Activated T-cell treated with anti-CD3 and anti-CD28 coated beads, Interleukin-2, amount 50 U/mL, for 24 hours (primary cell): ENCODE data around the gene RPS6KA5.
"Not testable (repeated sequence)": the region's sequence is repeated elsewhere in the genome, so short reads cannot be mapped to it uniquely, and the experiment has no call there.

ENCODE experiments used
- DNase-seq: peaks from one replicate; pipeline ENCODE4 v3.0.0-alpha.2; 2020
- H3K27ac Mint-ChIP-seq: 2 replicates; pipeline ENCODE4 v1.8.0; 2020; ENCODE audit warnings: mild to moderate bottlenecking, mixed read lengths
- H3K27me3 Mint-ChIP-seq: 2 replicates; pipeline ENCODE4 v1.8.0; 2020; ENCODE audit warnings: mixed read lengths
- H3K36me3 Mint-ChIP-seq: 2 replicates; pipeline ENCODE4 v1.8.0; 2020; ENCODE audit warnings: low read depth, mixed read lengths
- H3K4me1 Mint-ChIP-seq: 2 replicates; pipeline ENCODE4 v1.8.0; 2020; ENCODE audit warnings: low read depth, mixed read lengths
- H3K4me3 Mint-ChIP-seq: 2 replicates; pipeline ENCODE4 v1.8.0; 2020; ENCODE audit warnings: mild to moderate bottlenecking, moderate library complexity, mixed read lengths
- H3K9me3 Mint-ChIP-seq: 2 replicates; pipeline ENCODE4 v1.8.0; 2020; ENCODE audit warnings: mixed read lengths

Gene RPS6KA5

DNA sequence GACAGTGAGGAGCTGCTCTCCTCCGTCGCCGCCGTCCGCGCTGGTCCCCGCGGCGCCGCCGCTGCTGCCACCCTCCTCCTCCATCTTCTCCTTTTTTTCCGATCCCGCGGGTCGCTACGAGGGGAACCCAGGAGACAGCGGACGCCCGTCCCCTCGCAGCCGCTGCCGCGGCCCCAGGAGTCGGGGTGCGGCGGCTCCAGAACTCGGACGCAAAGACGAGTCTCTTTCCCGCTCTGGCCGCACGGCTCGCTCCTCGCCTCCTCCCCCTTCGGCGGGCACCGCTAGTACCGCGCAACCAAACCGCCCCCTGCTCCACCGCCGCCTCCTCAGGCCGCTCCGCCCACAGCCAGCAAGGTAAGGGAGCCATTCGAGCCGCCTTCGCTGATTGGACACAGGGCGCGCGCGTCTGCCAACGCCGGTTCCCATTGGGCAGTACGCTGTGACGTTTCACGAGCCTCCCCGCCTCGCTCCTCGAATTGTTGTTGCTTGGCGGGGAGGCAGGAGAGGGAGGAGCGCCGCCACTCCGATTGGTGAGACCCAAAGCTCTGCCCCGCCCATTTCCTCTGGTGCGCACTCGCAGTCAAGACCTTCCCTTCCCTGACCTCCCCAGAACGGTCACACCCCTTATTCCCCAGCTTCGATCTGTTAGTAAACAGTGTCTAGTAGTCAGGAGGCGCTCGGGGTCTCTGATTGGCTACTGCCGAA is at the start of gene RPS6KA5:
Gene RPS6KA5, minus strand, starts transcription at position 291 of the 705 bp plus-strand sequence. Its CDS starts 207 bp downstream, at position 84.
- Mint-ChIP-seq H3K4me3 (peak within 1 kb of the TSS; percentile 87), H3K27ac (peak within 1 kb of the TSS; percentile 81), H3K4me1 (peaks cover 60% of the 10 kb centered on the region), H3K36me3 (peaks cover 26% of the 10 kb centered on the region), H3K9me3 (peaks cover 3% of the 10 kb centered on the region), H3K27me3 (no peaks in the 10 kb centered on the region)
- peak; percentile 98 for DNase-seq

DNA sequence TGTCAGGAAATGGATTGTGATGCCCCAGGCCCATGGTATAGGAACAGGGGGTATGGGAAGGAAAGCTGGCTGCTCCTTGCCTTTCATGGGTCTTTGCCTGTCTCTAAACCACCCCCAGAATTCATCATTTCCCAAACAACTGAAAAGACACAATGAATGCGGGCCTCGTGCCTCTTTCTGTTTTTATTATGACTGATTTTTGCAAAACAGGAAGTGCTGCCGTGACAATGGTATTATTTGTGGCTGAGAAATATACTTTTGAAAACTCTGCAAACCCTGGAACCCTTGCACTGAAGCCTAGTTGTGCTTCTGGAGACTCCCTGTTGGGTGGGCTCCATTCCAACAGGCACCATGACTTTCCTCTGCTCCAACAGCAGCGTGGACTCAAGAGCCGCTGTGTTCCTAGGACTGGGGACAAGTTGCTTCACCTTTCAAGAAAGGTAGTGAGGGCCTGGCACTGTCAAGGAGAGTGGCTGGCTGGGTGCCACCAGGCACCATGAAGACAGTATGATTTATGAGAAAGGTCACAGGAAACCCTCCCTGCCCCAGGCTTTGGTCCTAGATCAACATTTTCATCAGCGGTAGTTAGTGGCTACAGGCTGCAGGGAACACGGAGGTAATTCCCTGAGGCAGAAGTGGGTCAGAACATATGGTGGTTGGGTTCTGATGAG is 48.6 kb upstream of the RPS6KA5 start:
- no peaks in the 10 kb centered on the region for H3K27me3 Mint-ChIP-seq
- H3K4me3 Mint-ChIP-seq, result peak overlapping the region; percentile 55
- peak overlapping the region; percentile 93 for H3K27ac Mint-ChIP-seq
- peaks cover 47% of the 10 kb centered on the region for H3K4me1 Mint-ChIP-seq
- no peaks in the 10 kb centered on the region for H3K9me3 Mint-ChIP-seq
- H3K36me3 Mint-ChIP-seq, result no peaks in the 10 kb centered on the region
- peak; percentile 63 for DNase-seq

DNA sequence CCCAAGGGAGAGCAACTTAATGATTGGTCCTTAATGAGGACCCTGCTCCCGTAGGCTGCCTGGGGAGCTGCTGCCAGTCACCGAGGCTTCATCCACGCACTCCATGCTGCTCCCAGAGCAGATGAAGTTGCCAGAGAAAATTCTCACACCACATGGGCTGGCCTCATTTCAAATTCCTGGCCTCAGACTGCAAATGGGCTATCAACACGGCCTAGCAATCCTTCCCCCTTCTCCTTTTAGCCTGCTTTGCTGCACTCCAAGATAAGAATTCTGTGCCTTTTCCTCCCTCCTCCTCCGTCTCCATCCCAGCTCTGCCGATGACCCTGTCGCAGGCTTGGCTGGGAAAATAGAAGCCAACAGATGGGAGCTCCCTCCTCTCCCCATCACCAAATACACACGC is 42.7 kb upstream of the RPS6KA5 start:
- H3K27me3 Mint-ChIP-seq, result no peaks in the 10 kb centered on the region
- no peaks in the 10 kb centered on the region for H3K9me3 Mint-ChIP-seq
- no peak for DNase-seq
- H3K4me3 Mint-ChIP-seq, result no peak overlapping the region
- H3K27ac Mint-ChIP-seq, result no peak overlapping the region
- H3K4me1 Mint-ChIP-seq, result peaks cover 19% of the 10 kb centered on the region
- no peaks in the 10 kb centered on the region for H3K36me3 Mint-ChIP-seq

DNA sequence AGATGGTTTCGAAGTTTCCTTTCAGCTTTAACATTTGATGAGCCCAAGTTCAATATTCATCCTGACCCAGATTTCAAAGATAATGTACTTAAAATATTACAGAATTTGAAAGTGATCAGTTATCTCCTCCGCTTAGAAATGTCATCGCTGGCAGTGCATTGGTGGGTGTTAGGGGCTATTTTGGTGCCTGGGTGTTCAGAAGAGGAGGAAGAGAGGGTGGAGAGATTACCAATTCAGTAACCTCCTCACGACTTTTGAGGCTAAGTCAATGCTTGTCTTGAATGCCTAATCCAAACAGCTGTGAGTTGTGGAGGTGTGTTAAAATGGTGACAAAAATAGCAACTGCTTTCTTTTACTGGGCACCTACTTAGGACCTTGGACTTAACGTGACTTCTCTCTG is 39.7 kb upstream of the RPS6KA5 start:
- H3K36me3 Mint-ChIP-seq, result no peaks in the 10 kb centered on the region
- H3K4me3 Mint-ChIP-seq, result no peak overlapping the region
- peak overlapping the region; percentile 18 for H3K27ac Mint-ChIP-seq
- H3K27me3 Mint-ChIP-seq, result no peaks in the 10 kb centered on the region
- peaks cover 12% of the 10 kb centered on the region for H3K4me1 Mint-ChIP-seq
- H3K9me3 Mint-ChIP-seq, result no peaks in the 10 kb centered on the region
- DNase-seq, result no peak

DNA sequence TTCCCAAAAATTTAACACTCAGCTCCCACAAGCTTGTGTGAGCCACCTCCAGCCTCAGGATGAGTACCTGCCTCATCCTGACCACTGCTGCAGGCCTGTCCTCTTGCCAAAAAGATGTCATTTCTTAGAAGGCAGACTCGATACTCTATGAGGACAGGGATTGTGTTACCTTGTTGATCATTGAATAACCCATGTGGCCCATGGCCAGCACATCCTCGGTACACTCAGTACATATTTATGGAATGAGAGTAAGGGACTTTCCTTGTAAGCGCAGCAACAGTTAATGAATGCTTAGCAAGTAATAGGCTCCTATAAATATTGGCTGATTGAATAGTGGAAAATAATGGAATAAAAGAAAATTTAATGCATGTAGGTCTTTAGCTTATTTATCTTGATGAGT is 38.1 kb upstream of the RPS6KA5 start:
- Mint-ChIP-seq H3K4me3 (no peak overlapping the region), H3K27me3 (no peaks in the 10 kb centered on the region), H3K4me1 (peaks cover 12% of the 10 kb centered on the region), H3K27ac (no peak overlapping the region), H3K9me3 (no peaks in the 10 kb centered on the region), H3K36me3 (no peaks in the 10 kb centered on the region)
- no peak for DNase-seq

DNA sequence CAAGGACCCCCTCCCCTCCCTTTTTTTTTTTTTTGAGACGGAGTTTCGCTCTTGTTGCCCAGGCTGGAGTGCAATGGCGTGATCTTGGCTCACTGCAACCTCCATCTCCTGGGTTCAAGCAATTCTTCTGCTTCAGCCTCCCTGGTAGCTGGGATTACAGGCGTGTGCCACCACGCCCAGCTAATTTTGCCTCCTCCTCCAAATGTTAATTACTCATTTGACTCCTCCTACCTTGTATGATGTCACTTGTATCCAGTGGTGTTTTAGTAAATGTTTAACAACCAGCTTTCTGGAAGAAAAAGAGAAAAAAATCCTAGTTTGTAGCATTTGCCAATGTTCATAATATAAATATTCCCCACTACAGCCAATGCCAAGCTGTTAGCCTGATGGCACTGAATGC is 37.2 kb upstream of the RPS6KA5 start:
- not testable (repeated sequence) for H3K9me3 Mint-ChIP-seq, H3K4me3 Mint-ChIP-seq, H3K27me3 Mint-ChIP-seq, H3K36me3 Mint-ChIP-seq, DNase-seq, H3K27ac Mint-ChIP-seq
- H3K4me1 Mint-ChIP-seq, result peaks cover 12% of the 10 kb centered on the region

DNA sequence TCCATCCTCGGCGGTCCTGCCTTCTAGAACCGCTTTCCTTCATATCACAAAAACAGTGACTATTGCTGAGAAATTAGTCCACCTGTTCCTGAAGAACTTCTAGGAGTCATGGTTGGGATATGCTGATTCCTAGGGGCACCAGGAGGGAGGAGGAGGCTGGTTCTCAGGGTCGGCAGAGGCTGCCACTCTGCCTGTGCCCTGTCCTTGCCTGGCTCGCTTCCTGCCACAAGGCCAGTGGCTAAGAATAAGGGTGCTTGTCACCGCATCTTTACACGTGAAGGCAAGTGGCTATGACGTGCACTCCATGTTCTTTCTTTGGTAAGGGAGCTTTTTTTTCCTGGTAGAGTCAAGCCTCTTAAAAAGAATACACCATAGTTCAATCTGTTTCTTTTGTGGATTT is 34.7 kb upstream of the RPS6KA5 start:
- Mint-ChIP-seq H3K27ac (no peak overlapping the region), H3K27me3 (no peaks in the 10 kb centered on the region), H3K36me3 (no peaks in the 10 kb centered on the region), H3K4me1 (peaks cover 15% of the 10 kb centered on the region), H3K9me3 (no peaks in the 10 kb centered on the region), H3K4me3 (no peak overlapping the region)
- no peak for DNase-seq

DNA sequence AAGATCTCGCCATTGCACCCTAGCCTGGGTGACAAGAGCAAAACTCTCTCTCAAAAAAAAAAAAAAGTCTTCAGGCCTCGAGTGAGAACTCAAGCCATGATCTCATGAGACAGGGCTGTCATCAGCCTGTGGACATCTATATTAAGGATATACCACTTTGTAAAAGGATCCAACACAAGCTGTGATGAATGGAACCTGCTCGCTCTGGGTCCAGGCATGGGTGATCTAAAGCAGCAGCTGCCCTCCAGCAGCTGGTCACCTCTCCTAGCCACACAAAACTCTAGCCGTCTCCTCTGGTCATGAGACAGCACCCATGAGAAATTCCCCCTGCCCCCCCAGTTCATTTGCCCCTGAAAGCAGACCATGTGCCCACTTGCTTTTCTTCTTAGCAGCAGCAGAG is 34.3 kb upstream of the RPS6KA5 start:
- Mint-ChIP-seq H3K36me3 (no peaks in the 10 kb centered on the region), H3K27ac (no peak overlapping the region), H3K4me1 (peaks cover 12% of the 10 kb centered on the region), H3K9me3 (no peaks in the 10 kb centered on the region), H3K27me3 (no peaks in the 10 kb centered on the region), H3K4me3 (no peak overlapping the region)
- no peak for DNase-seq

DNA sequence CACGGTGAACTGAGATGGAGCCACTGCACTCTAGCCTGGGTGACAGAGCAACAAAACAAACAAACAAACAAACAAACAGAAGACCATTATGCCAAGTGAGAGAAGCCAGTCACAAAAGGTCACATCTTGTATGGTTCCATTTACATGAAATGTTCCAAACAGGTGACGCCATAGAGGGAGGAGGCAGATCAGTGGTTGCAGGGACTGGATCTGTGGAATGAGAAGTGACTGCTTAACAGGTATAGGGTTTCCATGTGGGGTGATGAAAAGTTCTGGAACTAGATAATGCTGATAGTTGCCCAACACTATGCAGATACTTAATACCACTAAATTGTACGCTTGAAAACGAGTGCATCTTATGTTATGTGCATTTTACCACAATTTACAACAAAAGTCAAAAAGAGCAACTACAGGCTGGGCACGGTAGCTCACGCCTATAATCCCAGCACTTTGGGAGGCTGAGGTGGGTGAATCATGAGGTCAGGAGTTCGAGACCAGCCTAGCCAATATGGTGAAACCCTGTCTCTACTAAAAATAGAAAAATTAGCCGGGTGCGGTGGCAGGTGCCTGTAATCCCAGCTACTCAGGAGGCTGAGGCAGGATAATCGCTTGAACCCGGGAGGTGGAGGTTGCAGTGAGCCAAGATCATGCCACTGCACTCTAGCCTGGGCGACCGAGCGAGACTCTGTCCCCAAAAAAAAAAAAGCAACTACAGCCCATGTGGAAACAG is 33.5 kb upstream of the RPS6KA5 start:
- not testable (repeated sequence) for H3K27me3 Mint-ChIP-seq, H3K4me1 Mint-ChIP-seq, DNase-seq, H3K36me3 Mint-ChIP-seq, H3K4me3 Mint-ChIP-seq, H3K9me3 Mint-ChIP-seq, H3K27ac Mint-ChIP-seq

DNA sequence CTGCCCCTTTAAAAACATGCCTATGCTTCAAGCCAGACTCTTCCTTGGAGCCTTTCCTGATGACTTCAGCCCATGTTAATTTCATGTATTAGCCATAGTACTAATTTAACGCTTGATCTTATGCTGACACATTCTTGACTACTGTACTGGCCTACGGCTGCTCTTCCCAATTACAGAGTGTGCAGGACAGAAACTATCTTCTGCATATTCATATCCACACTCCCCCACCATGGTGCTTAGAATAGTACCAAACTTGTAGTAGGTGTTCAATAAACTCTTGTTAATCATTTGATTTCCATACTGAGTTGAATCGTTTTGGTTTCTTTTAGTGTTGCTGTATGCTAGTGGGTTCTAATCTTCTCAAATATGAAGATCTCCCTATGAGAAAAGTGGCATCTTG is 31.6 kb upstream of the RPS6KA5 start:
- Mint-ChIP-seq H3K36me3 (no peaks in the 10 kb centered on the region), H3K9me3 (no peaks in the 10 kb centered on the region), H3K27me3 (no peaks in the 10 kb centered on the region), H3K4me1 (peaks cover 15% of the 10 kb centered on the region), H3K27ac (no peak overlapping the region), H3K4me3 (no peak overlapping the region)
- DNase-seq, result no peak

DNA sequence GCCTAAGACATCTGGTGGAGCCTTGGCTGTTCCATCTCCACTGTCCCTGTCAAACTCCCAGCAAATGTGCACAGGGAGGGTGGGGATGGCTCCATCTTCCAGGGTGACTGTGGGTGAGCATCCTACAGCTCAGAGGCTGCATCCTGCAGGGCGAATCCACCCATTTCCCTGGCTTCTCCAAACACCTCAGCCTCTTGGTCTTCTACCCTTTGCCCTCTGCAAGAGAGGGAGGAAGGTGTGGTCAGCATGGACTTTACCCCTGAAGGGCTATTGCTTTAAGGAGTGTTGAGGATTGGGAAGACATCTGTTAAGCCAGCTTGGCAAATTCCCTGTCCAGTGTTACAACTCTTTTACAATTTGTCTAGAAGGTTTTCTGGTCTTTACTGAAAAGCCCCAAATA is 30.3 kb upstream of the RPS6KA5 start:
- Mint-ChIP-seq H3K4me3 (no peak overlapping the region), H3K27me3 (no peaks in the 10 kb centered on the region), H3K4me1 (peaks cover 17% of the 10 kb centered on the region), H3K9me3 (no peaks in the 10 kb centered on the region), H3K36me3 (no peaks in the 10 kb centered on the region), H3K27ac (no peak overlapping the region)
- DNase-seq, result no peak

DNA sequence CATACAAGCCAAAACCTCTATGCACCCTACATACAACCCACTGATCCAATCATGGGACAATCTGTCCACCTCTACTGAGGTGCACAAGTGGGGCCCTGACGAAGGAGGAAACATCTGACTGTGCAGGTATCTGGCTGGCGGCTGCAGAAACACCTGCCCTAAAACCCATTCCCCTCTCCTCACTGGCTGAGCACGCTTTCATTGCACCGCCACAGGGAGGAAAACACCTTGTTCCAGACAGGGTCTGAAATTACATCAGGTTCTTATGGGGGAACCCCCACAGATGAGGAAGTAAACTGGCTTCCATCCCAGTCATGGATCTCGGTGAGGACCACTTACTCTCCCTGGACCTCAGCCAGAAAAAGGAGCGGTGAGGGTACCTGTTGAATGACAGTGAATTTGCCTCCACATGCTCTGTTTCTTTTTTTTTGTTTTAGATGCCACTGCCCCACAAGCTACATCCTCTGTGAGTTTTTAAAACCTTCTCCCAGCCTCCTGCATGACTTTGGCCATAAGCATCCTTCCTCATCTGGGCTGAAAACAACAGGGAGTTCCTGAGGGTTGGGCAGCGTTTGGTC is 29.6 kb upstream of the RPS6KA5 start:
- DNase-seq, result no peak
- H3K27me3 Mint-ChIP-seq, result no peaks in the 10 kb centered on the region
- H3K4me3 Mint-ChIP-seq, result no peak overlapping the region
- no peaks in the 10 kb centered on the region for H3K36me3 Mint-ChIP-seq
- no peak overlapping the region for H3K27ac Mint-ChIP-seq
- peaks cover 17% of the 10 kb centered on the region for H3K4me1 Mint-ChIP-seq
- no peaks in the 10 kb centered on the region for H3K9me3 Mint-ChIP-seq

DNA sequence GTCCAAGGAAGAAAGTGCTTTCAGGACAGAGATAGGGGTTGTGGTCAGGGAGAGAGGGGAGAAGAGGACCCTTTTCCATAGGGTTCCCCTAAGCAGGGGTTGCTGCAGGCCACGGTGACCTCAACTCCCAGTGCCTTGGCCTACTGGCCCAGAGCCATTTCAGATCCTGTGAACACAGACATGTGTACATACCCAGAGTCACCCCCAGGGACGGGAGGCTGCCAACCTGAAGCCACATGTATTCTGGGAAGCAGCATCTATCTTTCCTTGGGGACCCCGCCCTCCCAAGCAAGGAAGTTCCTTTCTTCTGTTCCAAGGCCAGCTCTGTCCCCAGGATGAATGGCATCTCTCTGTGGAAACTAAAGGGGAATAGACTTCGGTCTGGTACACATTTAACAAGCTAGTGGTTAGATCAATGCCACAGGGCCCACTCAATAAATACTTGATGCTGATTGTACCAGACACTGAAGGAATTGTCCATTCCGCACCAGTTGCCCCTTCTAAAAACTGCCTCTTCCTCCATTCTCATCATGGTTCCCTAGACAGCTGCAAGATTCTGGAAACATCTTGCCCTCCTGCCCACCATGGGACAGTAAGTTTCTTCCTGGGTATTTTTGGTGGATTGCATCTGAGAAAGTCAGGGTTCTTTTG is 28.3 kb upstream of the RPS6KA5 start:
- Mint-ChIP-seq H3K4me3 (no peak overlapping the region), H3K36me3 (no peaks in the 10 kb centered on the region), H3K27me3 (no peaks in the 10 kb centered on the region), H3K9me3 (no peaks in the 10 kb centered on the region), H3K27ac (no peak overlapping the region), H3K4me1 (peaks cover 17% of the 10 kb centered on the region)
- DNase-seq, result no peak

DNA sequence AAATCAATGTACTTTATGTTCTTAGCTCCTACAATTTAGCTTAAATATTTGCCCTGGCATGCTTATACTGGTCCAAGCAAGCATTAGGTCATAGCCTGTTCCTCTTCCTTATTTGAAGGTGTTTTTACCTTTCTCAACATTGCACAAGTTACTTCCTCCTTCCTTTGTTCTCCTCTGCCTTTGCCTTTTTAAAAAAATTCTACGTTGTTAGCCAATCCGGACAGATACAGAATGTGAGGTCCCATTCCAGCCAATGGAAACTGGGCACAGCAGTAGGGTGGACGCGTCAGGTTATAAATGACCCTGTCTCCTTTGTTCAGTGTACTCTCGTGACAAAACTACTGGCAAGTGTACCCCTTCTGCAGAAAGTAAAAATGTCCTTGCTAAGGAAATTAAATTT is 27.0 kb upstream of the RPS6KA5 start:
- DNase-seq, H3K27me3 Mint-ChIP-seq, H3K27ac Mint-ChIP-seq, H3K36me3 Mint-ChIP-seq, H3K4me3 Mint-ChIP-seq, H3K9me3 Mint-ChIP-seq: not testable (repeated sequence)
- H3K4me1 Mint-ChIP-seq, result peaks cover 17% of the 10 kb centered on the region
